NCI-H748 treated with DMSO at 0.1 percent for 48 hours (cell line): ENCODE measurements around the gene SLC8A3.

Experiments
- DNase-seq: peaks from one replicate; lab custom pipeline; 2025; lab: John Stamatoyannopoulos, UW

The SLC8A3 gene

DNA sequence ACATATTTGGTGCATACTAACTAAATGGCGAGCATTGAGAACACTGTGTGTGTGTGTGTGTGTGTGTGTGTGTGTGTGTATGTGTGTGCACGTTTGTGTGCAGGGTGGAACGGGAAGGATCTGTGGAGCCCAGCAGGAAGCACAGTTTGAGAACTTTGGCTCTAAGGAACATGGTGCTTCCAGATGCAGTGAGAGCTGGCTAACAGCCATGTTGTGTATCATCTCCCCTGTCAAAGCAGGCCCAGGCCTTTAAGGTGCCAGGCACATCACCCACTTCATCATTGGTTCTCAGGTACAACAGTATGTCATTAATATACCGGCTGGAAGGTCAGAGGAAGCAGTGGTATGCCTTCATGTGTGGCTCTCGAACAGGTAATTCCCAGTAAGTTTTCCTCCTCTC is 72.5 kb downstream of the SLC8A3 start:
- DNase-seq, result no peak

DNA sequence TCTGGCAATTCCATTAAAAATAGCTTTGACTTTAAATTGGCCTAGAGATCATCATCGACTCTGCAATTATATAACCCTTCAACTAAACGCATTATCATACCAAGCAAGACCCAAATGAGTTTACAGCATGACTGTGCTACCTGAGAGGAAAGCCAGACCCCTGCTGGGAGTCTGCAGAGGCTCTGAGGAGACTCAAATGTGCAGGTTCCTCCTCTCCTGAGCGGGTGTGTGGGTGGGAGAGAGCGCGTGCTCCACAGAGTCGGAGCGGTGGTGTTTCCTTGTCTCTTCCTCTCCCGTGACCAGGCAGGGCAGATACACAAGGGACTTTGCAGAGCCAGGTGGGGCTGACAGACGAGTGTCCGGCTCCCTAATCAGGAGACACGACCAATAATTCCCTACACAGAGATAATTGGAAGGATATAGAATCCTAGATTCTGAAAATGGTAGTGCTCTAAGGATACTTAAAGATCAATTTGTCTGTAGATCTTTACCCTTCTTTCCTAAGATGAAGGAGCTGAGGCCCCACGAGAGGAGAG is 74.1 kb downstream of the SLC8A3 start:
- DNase-seq, result no peak

GRCh38 chr14:70113211-70113610 is 75.5 kb downstream of the SLC8A3 start:
- no peak for DNase-seq

- DNase-seq, result no peak
Measured at GRCh38 chr14:70108419-70108818, 80.3 kb downstream of the SLC8A3 start.

DNA sequence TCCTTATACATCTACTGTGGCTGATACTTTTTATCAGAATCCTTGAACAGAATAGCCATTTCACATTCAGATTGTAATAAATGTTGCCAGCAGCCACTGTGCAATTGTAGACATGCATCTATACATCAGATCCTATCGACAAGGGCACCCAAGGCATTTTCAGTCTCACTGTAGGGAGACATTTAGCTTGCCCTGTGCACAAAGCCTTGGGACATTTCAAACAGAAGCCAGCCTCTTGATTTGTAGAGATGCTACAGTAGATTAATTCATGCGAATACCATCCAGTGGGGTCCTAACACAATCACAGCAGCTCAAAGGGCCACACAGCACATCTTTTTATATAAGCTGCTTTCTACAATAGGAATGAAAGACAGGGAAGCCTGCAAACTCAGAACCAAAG is 81.4 kb downstream of the SLC8A3 start:
- DNase-seq, result no peak

DNA sequence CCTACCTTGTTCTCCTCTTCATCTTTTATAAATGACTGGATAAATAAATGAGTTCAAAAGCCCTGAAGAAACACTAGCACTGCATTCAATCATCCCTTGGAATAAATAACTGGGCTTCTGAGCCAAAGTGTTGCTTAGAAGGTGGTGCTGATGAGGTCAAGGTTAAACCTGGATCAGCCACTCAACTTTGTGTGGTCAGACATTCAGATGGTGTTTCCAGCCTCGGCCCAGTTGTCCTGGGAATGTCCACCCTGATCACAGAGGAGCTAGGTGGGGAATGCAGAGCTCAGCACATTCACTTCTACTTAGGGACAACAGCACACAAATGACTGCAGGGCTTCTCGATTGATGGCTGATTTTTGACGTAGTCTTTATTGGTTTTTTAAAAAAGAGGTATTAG is 88.7 kb downstream of the SLC8A3 start:
- DNase-seq, result no peak

GRCh38 chr14:70098250-70098809 is 90.4 kb downstream of the SLC8A3 start:
- no peak for DNase-seq

- DNase-seq, result peak; percentile 62
Measured at GRCh38 chr14:70097576-70098249, 91.0 kb downstream of the SLC8A3 start.

- no peak for DNase-seq
Measured at GRCh38 chr14:70096866-70097265, 91.9 kb downstream of the SLC8A3 start.

DNA sequence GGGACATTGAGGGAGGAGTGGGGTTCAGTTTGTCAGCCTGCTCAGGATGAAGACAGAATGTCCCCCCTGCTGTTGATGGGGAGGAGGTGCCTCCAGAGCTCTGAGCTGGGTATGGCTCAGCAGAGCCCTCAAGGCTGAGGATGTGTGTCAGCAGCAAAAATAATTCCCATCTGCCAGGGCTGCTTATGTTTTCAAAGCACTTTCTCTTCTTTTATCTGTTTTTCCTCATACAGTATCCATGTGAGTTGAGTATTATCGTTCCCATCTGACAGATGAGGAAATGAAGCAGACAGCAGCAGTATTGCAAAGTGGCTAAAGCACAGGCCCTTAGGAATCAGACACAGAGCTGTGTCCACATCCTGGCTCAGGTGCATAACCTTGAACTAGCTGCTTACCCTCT is 94.1 kb downstream of the SLC8A3 start:
- no peak for DNase-seq

DNA sequence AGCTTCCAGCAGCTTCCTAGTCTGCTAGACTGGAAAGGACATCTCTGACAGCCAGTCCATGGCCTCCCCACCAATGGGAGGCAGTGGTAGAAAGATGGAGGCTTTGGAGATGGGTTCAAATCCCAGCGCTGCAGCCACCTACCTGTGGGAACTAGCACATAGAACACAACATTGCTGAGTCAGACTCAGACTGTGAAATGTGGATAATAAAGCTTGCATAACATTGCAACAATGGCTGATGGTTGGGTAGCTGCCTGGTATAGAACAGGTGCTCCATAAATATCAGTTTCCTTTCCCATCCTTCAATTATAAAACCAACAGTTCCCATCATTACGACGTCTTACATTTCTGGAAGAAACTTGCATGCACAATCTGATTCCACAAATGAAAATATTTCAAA is 94.6 kb downstream of the SLC8A3 start:
- DNase-seq, result no peak

- DNase-seq, result no peak
Measured at GRCh38 chr14:70093156-70093555, 95.6 kb downstream of the SLC8A3 start.

- no peak for DNase-seq
Measured at GRCh38 chr14:70087380-70087697, 101.4 kb downstream of the SLC8A3 start.

- DNase-seq, result peak; percentile 13
Measured at GRCh38 chr14:70086685-70087379, 101.9 kb downstream of the SLC8A3 start.

- no peak for DNase-seq
Measured at GRCh38 chr14:70084226-70084625, 104.5 kb downstream of the SLC8A3 start.

- no peak for DNase-seq
Measured at GRCh38 chr14:70082394-70082793, 106.4 kb downstream of the SLC8A3 start.

DNA sequence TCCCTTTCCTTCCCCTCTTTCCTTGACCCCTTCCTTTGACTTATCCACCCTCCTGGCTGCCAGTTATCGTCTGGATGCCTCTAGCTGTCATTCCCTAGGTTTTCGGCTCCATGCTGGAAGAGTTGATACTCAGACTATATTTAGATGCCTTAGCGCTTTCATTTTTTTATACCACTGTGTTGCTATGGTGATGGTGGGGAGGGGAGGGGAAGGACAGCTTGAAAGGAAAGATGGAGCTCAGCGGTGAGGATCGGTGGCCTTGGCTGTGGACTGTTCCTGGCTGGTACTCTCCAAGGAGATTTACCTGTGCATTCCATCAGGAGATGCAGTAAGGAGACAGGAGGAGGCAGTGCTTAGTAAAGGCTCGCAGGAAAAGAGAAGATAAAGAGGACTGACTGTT is 108.7 kb downstream of the SLC8A3 start:
- DNase-seq, result no peak

DNA sequence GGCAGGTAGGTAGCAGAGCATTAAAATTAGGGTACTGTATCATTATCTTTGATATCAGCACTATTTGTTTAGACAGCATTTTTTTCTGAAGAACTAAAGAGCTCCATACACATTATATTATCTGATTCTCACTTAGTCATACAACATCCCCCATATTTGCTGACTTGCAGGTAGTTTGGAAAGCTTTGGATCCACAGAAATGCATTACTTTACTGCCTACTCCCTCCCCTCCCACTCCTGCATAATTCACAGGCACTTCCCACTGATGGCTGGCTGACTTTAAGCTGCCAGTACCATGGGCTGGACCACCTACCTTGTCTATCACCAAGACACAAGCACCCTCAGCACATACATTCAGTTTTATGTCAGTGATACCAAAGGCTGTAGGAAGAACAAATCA is 110.4 kb downstream of the SLC8A3 start:
- no peak for DNase-seq

GRCh38 chr14:70077720-70078119 is 111.0 kb downstream of the SLC8A3 start:
- no peak for DNase-seq

DNA sequence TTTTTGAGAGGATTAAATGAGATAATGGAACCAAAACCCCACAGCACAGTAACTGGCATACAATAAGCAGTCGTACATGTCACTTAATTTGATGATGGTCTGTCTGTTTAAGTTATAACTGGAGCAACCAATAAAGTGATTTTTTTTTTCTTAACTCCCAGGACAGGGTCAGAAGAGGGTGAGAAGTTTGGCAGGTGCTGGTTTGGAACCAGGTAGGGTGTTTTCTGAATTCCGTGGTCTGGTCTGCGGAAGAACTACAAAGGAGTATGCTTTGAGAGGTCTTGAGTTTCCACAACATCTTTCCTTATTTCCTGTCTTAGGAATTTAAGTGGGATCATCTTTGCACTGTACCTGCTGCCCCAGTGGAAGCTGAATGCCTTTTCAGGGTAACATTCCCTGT is 111.7 kb downstream of the SLC8A3 start:
- DNase-seq, result no peak

GRCh38 chr14:70073924-70074566 is 114.7 kb downstream of the SLC8A3 start:
- DNase-seq, result peak; percentile 10

- no peak for DNase-seq
Measured at GRCh38 chr14:70069186-70069585, 119.6 kb downstream of the SLC8A3 start.

DNA sequence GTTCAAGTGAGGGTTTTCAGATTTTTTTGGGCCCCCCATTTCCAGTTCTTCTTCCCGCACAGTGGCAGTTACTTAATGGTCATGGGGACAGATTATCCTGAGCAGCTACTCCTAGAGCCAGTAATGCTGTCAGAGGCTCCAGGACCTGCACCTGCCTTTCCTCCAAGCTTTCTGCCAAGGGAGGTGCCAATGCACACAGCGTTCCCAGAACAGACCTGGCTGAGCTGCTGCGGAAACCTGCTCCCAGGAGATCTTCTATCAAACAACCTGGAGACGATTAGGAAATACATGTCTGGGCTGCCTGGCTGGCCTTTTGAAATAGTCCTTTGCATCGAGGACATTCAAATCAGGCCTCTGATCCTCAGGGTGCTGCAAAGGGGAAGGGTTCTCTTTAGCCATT is 120.9 kb downstream of the SLC8A3 start:
- DNase-seq, result no peak
